NCI-H82 (cell line): ENCODE measurements around the gene ELOA2.
"Not testable (repeated sequence)": the region's sequence is repeated elsewhere in the genome, so short reads cannot be mapped to it uniquely, and the experiment has no call there.

Experiments
- DNase-seq: peaks from one replicate; lab custom pipeline; 2025; lab: John Stamatoyannopoulos, UW

Gene ELOA2

GRCh38 chr18:47022821-47023220 is 12.6 kb downstream of the ELOA2 start:
- DNase-seq: not testable (repeated sequence)

GRCh38 chr18:47020757-47021156 is 14.7 kb downstream of the ELOA2 start:
- not testable (repeated sequence) for DNase-seq

- not testable (repeated sequence) for DNase-seq
These were observed 15.6 kb downstream of the ELOA2 start for GRCh38 chr18:47019870-47020269.
